Measurements from ENCODE around the gene C1QL4. TPM values are rescaled to one million over a fixed set of nuclear protein-coding genes. Genes with fewer than 3 reads are reported as not detected.

Gene C1QL4
- total and polyA plus RNA-seq, 11 donors: not detected

DNA sequence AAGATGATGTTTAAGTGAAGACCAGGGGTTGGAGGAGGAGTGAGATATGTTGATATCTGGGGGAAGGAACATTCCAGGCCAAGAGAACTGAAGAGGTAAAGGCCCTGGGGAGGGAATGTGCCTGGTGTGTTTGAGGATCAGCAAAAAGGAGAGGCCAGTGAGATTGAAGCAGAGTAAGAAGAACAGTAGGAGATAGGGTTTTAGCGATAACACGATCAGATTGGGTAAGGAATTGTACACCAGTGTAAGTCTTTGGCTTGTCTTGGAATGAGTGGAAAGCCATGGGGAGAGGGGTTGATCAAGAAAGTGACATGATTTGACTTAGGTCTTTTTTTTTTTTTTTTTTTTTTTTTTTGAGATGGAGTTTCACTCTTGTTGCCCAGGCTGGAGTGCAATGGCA lies 9.1 kb downstream of the C1QL4 start:
- no peak for DNase-seq
- ATAC-seq: no peak
- TF ChIP-seq POLR2A (IDR thresholded peaks at IDR 0.05): no peak
- TF ChIP-seq, protein P1, sequence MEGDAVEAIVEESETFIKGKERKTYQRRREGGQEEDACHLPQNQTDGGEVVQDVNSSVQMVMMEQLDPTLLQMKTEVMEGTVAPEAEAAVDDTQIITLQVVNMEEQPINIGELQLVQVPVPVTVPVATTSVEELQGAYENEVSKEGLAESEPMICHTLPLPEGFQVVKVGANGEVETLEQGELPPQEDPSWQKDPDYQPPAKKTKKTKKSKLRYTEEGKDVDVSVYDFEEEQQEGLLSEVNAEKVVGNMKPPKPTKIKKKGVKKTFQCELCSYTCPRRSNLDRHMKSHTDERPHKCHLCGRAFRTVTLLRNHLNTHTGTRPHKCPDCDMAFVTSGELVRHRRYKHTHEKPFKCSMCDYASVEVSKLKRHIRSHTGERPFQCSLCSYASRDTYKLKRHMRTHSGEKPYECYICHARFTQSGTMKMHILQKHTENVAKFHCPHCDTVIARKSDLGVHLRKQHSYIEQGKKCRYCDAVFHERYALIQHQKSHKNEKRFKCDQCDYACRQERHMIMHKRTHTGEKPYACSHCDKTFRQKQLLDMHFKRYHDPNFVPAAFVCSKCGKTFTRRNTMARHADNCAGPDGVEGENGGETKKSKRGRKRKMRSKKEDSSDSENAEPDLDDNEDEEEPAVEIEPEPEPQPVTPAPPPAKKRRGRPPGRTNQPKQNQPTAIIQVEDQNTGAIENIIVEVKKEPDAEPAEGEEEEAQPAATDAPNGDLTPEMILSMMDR (IDR thresholded peaks at IDR 0.05): no peak
- Histone ChIP-seq H3K9me3 (no peaks in the 10 kb centered on the region), H3K4me3 (no peak overlapping the region), H3K27me3 (peaks cover 0 to 9% (median 4%) of the 10 kb centered on the region in 9 donors), H3K36me3 (no peaks in the 10 kb centered on the region), H3K4me1 (peaks cover 0 to 18% (median 7%) of the 10 kb centered on the region in 12 donors), H3K27ac (no peak overlapping the region)
- intact Hi-C loops (cut with DNase I): no loop called here
- 92 to 98% (median 94%) methylated on average over 2 of the region's 2 CpGs for WGBS, 4 donors

- Histone ChIP-seq H3K27ac (no peak overlapping the region), H3K4me3 (no peak overlapping the region), H3K27me3 (peaks cover 0 to 4% (median 0%) of the 10 kb centered on the region in 9 donors), H3K36me3 (no peaks in the 10 kb centered on the region), H3K9me3 (no peaks in the 10 kb centered on the region), H3K4me1 (peaks cover 0 to 18% (median 8%) of the 10 kb centered on the region in 12 donors)
- intact Hi-C loops (cut with DNase I): no loop called here
- ATAC-seq: no peak
- no peak for DNase-seq
- TF ChIP-seq, protein P1 (IDR thresholded peaks at IDR 0.05): no peak
- TF ChIP-seq POLR2A (IDR thresholded peaks at IDR 0.05): no peak
These were observed 9.6 kb downstream of the C1QL4 start for GRCh38 chr12:49327368-49327767.

GRCh38 chr12:49325606-49326005 lies 11.4 kb downstream of the C1QL4 start:
- intact Hi-C loops (cut with DNase I): no loop called here
- H3K36me3 ChIP-seq: no peaks in the 10 kb centered on the region
- H3K4me3 ChIP-seq: no peak overlapping the region
- no peak for DNase-seq
- no peak overlapping the region for H3K27ac ChIP-seq
- WGBS, 4 donors: 89 to 92% (median 91%) methylated on average over 5 to 6 of the region's 6 CpGs
- TF ChIP-seq, protein P1 (IDR thresholded peaks at IDR 0.05): no peak
- no peak for TF ChIP-seq POLR2A (IDR thresholded peaks at IDR 0.05)
- no peaks in the 10 kb centered on the region for H3K9me3 ChIP-seq
- no peaks in the 10 kb centered on the region for H3K27me3 ChIP-seq
- no peak for ATAC-seq
- peaks cover 0 to 16% (median 9%) of the 10 kb centered on the region in 12 donors for H3K4me1 ChIP-seq

DNA sequence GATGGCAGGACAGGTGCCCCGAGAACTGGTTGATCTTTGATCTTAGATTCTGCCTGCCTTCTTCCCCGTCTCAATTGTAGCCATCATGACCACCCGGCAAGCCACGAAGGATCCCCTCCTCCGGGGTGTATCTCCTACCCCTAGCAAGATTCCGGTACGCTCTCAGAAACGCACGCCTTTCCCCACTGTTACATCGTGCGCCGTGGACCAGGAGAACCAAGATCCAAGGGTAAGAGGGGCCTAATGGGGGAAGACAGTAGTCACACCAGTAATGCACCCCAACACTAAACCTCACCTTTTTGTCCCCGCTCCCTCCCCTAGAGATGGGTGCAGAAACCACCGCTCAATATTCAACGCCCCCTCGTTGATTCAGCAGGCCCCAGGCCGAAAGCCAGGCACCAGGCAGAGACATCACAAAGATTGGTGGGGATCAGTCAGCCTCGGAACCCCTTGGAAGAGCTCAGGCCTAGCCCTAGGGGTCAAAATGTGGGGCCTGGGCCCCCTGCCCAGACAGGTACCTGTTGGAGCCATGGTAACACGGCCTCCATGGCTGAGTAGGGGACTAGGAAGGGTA lies 13.4 kb downstream of the C1QL4 start:
- no peaks in the 10 kb centered on the region for H3K27me3 ChIP-seq
- TF ChIP-seq, protein P1 (IDR thresholded peaks at IDR 0.05): no peak
- no peak for TF ChIP-seq POLR2A (IDR thresholded peaks at IDR 0.05)
- no peaks in the 10 kb centered on the region for H3K9me3 ChIP-seq
- WGBS, 4 donors: 9 to 12% (median 11%) methylated on average over 15 to 19 of the region's 19 CpGs
- no peak for DNase-seq
- intact Hi-C loops (cut with DNase I): no loop called here
- peak overlapping the region in 11 of 12 donors; percentile 28 to 77 (median 68) for H3K4me3 ChIP-seq
- H3K27ac ChIP-seq: no peak overlapping the region
- ATAC-seq: no peak
- H3K4me1 ChIP-seq: peaks cover 0 to 16% (median 9%) of the 10 kb centered on the region in 12 donors
- H3K36me3 ChIP-seq: no peaks in the 10 kb centered on the region

All from heart left ventricle (tissue), 16 donors.